ENCODE results near the gene ASCL1.

DNA sequence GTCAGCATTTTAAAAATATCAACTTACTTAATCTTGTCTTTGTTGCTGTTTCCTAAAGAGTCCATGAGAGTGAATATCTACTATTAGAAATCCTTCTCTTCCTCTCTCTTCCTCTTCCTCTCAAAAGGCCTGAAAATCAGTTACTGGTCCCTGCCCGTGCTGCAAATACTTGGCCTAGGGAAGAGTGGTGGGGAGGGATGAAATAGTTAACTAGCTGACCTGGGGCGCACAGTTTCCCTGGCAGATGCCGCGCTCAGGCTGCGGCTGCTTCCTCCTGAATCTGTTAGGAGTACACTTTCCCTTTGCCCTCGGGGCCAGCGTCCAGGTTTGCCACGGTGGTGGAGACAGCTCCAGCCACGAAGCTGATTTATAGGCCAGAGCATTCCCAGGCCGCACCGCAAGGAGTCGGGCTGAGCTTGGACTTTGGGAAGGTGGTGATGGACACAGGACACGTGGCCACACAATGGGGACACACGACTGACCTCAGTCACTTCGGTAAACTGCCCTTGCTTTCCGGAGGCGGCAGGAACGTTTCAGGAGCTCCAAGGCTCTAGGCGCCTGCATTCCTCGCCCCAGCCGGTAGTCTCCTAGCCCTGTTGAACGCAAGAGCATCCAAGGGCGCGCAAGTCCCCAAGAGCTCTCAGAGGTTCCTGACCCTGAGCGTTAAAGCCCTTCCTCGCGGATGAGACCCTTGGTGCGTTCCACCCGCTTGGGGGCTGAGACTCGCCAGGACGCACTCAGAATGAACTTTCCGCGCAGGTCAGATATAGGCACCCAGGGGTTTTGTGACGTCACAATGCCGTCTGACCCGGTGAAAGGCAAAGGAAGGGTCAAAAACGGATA is 7.1 kb upstream of the ASCL1 start:
- TF ChIP-seq EP300 (IDR thresholded peaks at IDR 0.05) (no peak), POLR2A (IDR thresholded peaks at IDR 0.05) (no peak), POLR2AphosphoS5 (IDR thresholded peaks at IDR 0.05) (no peak)
- TF ChIP-seq, protein P1, sequence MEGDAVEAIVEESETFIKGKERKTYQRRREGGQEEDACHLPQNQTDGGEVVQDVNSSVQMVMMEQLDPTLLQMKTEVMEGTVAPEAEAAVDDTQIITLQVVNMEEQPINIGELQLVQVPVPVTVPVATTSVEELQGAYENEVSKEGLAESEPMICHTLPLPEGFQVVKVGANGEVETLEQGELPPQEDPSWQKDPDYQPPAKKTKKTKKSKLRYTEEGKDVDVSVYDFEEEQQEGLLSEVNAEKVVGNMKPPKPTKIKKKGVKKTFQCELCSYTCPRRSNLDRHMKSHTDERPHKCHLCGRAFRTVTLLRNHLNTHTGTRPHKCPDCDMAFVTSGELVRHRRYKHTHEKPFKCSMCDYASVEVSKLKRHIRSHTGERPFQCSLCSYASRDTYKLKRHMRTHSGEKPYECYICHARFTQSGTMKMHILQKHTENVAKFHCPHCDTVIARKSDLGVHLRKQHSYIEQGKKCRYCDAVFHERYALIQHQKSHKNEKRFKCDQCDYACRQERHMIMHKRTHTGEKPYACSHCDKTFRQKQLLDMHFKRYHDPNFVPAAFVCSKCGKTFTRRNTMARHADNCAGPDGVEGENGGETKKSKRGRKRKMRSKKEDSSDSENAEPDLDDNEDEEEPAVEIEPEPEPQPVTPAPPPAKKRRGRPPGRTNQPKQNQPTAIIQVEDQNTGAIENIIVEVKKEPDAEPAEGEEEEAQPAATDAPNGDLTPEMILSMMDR (IDR thresholded peaks at IDR 0.05) = no peak

All from gastroesophageal sphincter (tissue), 3 donors.